ENCODE results near the gene SOS1. TPM values are rescaled to one million over a fixed set of nuclear protein-coding genes. Genes with fewer than 3 reads are reported as not detected.
A peak's percentile ranks its signal among the peaks of the same experiment; 100 is the strongest.

Gene SOS1
- total and polyA plus RNA-seq, 2 of the 13 experiments (the other 11 are each of a cell fraction or from before 2014, with no cell fraction given) = 20.8 to 60.4 TPM

DNA sequence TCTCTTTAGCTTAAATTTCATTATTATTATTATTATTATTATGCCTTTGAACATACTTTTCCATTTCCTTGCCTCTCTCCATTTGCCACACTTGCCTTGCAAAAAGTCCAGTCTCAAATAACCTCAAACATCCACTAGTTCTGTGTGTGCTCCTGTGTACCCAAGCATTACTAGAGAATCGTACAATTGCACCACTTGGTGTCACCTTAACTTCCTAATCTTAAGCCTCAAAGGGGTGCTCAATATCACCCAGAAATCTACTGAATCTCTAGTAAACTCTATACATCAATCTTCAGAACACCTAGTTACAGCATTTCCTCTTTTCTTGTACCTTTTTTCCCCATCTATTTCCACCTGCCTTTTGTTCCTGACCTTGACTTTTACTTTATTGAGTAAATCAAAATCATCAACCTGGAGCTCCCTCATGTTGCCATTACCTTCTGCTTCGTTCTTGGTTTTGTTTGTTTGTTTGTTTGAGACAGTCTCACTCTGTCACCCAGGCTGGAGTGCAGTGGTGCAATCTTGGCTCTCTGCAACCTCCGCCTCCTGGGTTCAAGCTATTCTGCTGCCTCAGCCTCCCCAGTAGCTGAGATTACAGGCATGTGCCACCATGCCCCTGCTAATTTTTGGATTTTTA lies 12.5 kb upstream of the SOS1 start (continued):
- TF ChIP-seq, protein P1, sequence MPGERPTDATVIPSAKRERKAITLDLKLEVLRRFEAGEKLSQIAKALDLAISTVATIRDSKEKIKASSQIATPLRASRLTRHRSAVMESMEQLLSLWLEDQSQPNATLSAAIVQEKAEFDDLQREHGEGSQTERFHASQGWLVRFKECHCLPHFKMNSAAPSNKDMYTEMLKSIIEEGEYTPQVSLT (CRISPR knock-in tag; IDR thresholded peaks at IDR 0.05; ENCODE audit: borderline replicate concordance, low read depth) = no peak
- TF ChIP-seq ZNF674 (CRISPR knock-in tag; IDR thresholded peaks at IDR 0.05; ENCODE audit: low read depth) (no peak), ZNF367 (CRISPR knock-in tag; IDR thresholded peaks at IDR 0.05; ENCODE audit: borderline replicate concordance) (no peak), ZNF598 (CRISPR knock-in tag; IDR thresholded peaks at IDR 0.05; ENCODE audit: borderline replicate concordance) (no peak), BORCS8-MEF2B (CRISPR knock-in tag; IDR thresholded peaks at IDR 0.05) (no peak), ZNF747 (CRISPR knock-in tag; IDR thresholded peaks at IDR 0.05; ENCODE audit: borderline replicate concordance) (no peak), ZNF777 (CRISPR knock-in tag; IDR thresholded peaks at IDR 0.05) (no peak; the same call in 1 of the 2 replicates), ZSCAN9 (CRISPR knock-in tag; IDR thresholded peaks at IDR 0.05; ENCODE audit: borderline replicate concordance) (no peak), RFX3 (CRISPR knock-in tag; IDR thresholded peaks at IDR 0.05) (no peak), ZNF446 (CRISPR knock-in tag; IDR thresholded peaks at IDR 0.05) (no peak), MAF1 (CRISPR knock-in tag; IDR thresholded peaks at IDR 0.05; ENCODE audit: borderline replicate concordance) (0 out of 2 replicates have a peak, but pooled peaks have one; percentile 25), ZNF121 (CRISPR knock-in tag; IDR thresholded peaks at IDR 0.05) (no peak), ZNF335 (CRISPR knock-in tag; IDR thresholded peaks at IDR 0.05) (0 out of 2 replicates have a peak, but pooled peaks have one; percentile 14), ZNF776 (CRISPR knock-in tag; IDR thresholded peaks at IDR 0.05) (no peak), ZNF292 (CRISPR knock-in tag; IDR thresholded peaks at IDR 0.05; ENCODE audit: borderline replicate concordance, low read depth) (no peak), ZNF75D (CRISPR knock-in tag; IDR thresholded peaks at IDR 0.05; ENCODE audit: borderline replicate concordance) (no peak), TBX2 (CRISPR knock-in tag; IDR thresholded peaks at IDR 0.05; ENCODE audit: borderline replicate concordance) (no peak), ZMYM3 (CRISPR knock-in tag; IDR thresholded peaks at IDR 0.05) (no peak), IKZF1 (IDR thresholded peaks at IDR 0.05) (no peak), TP53 (CRISPR knock-in tag; conservative IDR thresholded peaks at IDR 0.05) (0 out of 2 replicates have a peak, but pooled peaks have one; percentile 18)
- TF ChIP-seq, protein P2, sequence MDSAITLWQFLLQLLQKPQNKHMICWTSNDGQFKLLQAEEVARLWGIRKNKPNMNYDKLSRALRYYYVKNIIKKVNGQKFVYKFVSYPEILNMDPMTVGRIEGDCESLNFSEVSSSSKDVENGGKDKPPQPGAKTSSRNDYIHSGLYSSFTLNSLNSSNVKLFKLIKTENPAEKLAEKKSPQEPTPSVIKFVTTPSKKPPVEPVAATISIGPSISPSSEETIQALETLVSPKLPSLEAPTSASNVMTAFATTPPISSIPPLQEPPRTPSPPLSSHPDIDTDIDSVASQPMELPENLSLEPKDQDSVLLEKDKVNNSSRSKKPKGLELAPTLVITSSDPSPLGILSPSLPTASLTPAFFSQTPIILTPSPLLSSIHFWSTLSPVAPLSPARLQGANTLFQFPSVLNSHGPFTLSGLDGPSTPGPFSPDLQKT (CRISPR knock-in tag; IDR thresholded peaks at IDR 0.05; ENCODE audit: borderline replicate concordance) = no peak
- TF ChIP-seq, protein P3, sequence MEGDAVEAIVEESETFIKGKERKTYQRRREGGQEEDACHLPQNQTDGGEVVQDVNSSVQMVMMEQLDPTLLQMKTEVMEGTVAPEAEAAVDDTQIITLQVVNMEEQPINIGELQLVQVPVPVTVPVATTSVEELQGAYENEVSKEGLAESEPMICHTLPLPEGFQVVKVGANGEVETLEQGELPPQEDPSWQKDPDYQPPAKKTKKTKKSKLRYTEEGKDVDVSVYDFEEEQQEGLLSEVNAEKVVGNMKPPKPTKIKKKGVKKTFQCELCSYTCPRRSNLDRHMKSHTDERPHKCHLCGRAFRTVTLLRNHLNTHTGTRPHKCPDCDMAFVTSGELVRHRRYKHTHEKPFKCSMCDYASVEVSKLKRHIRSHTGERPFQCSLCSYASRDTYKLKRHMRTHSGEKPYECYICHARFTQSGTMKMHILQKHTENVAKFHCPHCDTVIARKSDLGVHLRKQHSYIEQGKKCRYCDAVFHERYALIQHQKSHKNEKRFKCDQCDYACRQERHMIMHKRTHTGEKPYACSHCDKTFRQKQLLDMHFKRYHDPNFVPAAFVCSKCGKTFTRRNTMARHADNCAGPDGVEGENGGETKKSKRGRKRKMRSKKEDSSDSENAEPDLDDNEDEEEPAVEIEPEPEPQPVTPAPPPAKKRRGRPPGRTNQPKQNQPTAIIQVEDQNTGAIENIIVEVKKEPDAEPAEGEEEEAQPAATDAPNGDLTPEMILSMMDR (CRISPR knock-in tag; IDR thresholded peaks at IDR 0.05) = peak; percentile 20; the same call in 1 of the 2 replicates
- TF ChIP-seq, protein P4, sequence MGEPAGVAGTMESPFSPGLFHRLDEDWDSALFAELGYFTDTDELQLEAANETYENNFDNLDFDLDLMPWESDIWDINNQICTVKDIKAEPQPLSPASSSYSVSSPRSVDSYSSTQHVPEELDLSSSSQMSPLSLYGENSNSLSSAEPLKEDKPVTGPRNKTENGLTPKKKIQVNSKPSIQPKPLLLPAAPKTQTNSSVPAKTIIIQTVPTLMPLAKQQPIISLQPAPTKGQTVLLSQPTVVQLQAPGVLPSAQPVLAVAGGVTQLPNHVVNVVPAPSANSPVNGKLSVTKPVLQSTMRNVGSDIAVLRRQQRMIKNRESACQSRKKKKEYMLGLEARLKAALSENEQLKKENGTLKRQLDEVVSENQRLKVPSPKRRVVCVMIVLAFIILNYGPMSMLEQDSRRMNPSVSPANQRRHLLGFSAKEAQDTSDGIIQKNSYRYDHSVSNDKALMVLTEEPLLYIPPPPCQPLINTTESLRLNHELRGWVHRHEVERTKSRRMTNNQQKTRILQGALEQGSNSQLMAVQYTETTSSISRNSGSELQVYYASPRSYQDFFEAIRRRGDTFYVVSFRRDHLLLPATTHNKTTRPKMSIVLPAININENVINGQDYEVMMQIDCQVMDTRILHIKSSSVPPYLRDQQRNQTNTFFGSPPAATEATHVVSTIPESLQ (CRISPR knock-in tag; conservative IDR thresholded peaks at IDR 0.05) = no peak
- TF ChIP-seq, protein P5, sequence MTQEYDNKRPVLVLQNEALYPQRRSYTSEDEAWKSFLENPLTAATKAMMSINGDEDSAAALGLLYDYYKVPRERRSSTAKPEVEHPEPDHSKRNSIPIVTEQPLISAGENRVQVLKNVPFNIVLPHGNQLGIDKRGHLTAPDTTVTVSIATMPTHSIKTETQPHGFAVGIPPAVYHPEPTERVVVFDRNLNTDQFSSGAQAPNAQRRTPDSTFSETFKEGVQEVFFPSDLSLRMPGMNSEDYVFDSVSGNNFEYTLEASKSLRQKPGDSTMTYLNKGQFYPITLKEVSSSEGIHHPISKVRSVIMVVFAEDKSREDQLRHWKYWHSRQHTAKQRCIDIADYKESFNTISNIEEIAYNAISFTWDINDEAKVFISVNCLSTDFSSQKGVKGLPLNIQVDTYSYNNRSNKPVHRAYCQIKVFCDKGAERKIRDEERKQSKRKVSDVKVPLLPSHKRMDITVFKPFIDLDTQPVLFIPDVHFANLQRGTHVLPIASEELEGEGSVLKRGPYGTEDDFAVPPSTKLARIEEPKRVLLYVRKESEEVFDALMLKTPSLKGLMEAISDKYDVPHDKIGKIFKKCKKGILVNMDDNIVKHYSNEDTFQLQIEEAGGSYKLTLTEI (CRISPR knock-in tag; conservative IDR thresholded peaks at IDR 0.05) = no peak

Data from HepG2 (cell line).